OCI-M1 (cell line): Measurements from ENCODE around the gene LNX2.

Experiments
- DNase-seq: peaks from one replicate; lab custom pipeline; 2025; lab: John Stamatoyannopoulos, UW

The LNX2 gene

GRCh38 chr13:27607125-27607524 lies 13.2 kb downstream of the LNX2 start:
- peak; percentile 71 for DNase-seq

- peak; percentile 65 for DNase-seq
Observed at GRCh38 chr13:27605610-27606200, 14.6 kb downstream of the LNX2 start.

- peak; percentile 65 for DNase-seq
Observed at GRCh38 chr13:27605099-27605498, 15.2 kb downstream of the LNX2 start.

- peak; percentile 22 for DNase-seq
Observed at GRCh38 chr13:27601803-27602202, 18.5 kb downstream of the LNX2 start.

- peak; percentile 59 for DNase-seq
Observed at GRCh38 chr13:27601208-27601607, 19.1 kb downstream of the LNX2 start.

- peak; percentile 79 for DNase-seq
Observed at GRCh38 chr13:27600711-27601110, 19.6 kb downstream of the LNX2 start.

- peak; percentile 74 for DNase-seq
Observed at GRCh38 chr13:27599845-27600553, 20.3 kb downstream of the LNX2 start.

GRCh38 chr13:27599096-27599495 lies 21.2 kb downstream of the LNX2 start:
- no peak for DNase-seq

- peak; percentile 59 for DNase-seq
Observed at GRCh38 chr13:27595055-27595811, 25.1 kb downstream of the LNX2 start.

GRCh38 chr13:27593267-27593666 lies 27.1 kb downstream of the LNX2 start:
- DNase-seq = no peak

- no peak for DNase-seq
Observed at GRCh38 chr13:27592865-27593264, 27.5 kb downstream of the LNX2 start.

GRCh38 chr13:27588405-27588804 lies 31.9 kb downstream of the LNX2 start:
- DNase-seq = no peak

GRCh38 chr13:27587095-27587746 lies 33.1 kb downstream of the LNX2 start:
- no peak for DNase-seq

GRCh38 chr13:27583645-27584044 lies 36.7 kb downstream of the LNX2 start:
- no peak for DNase-seq

GRCh38 chr13:27578121-27579030 lies 42.0 kb downstream of the LNX2 start:
- DNase-seq = no peak

GRCh38 chr13:27574661-27575060 lies 45.7 kb downstream of the LNX2 start:
- peak; percentile 6 for DNase-seq

GRCh38 chr13:27573265-27573664 lies 47.1 kb downstream of the LNX2 start:
- no peak for DNase-seq

- no peak for DNase-seq
Observed at GRCh38 chr13:27572234-27572901, 48.0 kb downstream of the LNX2 start.

- DNase-seq = no peak
Observed at GRCh38 chr13:27570906-27571305, 49.4 kb downstream of the LNX2 start.

GRCh38 chr13:27569405-27569804 lies 50.9 kb downstream of the LNX2 start:
- no peak for DNase-seq

- DNase-seq = no peak
Observed at GRCh38 chr13:27565818-27566217, 54.5 kb downstream of the LNX2 start.
